Activated naive CD8-positive, alpha-beta T cell treated with anti-CD3 and anti-CD28 coated beads, Interleukin-2, amount 50 U/mL, for 24 hours (primary cell): ENCODE measurements around the gene FOXN3.

ENCODE experiments used
- ATAC-seq: fragments of 150-1000 bp; cut with Tn5 transposase; one replicate; pipeline ENCODE4 v1.10.0; 2021
- DNase-seq: peaks from one replicate; pipeline ENCODE4 v3.0.0; 2021
- H3K27ac Mint-ChIP-seq: one replicate; pipeline ENCODE4 v1.8.0; 2021; ENCODE audit warnings: mild to moderate bottlenecking, mixed read lengths
- H3K27me3 Mint-ChIP-seq: one replicate; pipeline ENCODE4 v1.8.0; 2021; ENCODE audit warnings: mixed read lengths
- H3K36me3 Mint-ChIP-seq: one replicate; pipeline ENCODE4 v1.8.0; 2021; ENCODE audit warnings: low read depth, mixed read lengths
- H3K4me1 Mint-ChIP-seq: one replicate; pipeline ENCODE4 v1.8.0; 2021; ENCODE audit warnings: mixed read lengths
- H3K4me3 Mint-ChIP-seq: one replicate; pipeline ENCODE4 v1.8.0; 2021; ENCODE audit warnings: mild to moderate bottlenecking, moderate library complexity, mixed read lengths
- H3K9me3 Mint-ChIP-seq: one replicate; pipeline ENCODE4 v1.8.0; 2021; ENCODE audit warnings: mixed read lengths

The FOXN3 gene

GRCh38 chr14:89407856-89408255 lies 9.2 kb downstream of the FOXN3 start:
- peaks cover 68% of the 10 kb centered on the region for H3K4me1 Mint-ChIP-seq
- H3K27me3 Mint-ChIP-seq: no peaks in the 10 kb centered on the region
- no peaks in the 10 kb centered on the region for H3K9me3 Mint-ChIP-seq
- peak overlapping the region; percentile 72 for H3K27ac Mint-ChIP-seq
- DNase-seq (no peak), ATAC-seq (peak; percentile 65)
- peaks cover 56% of the 10 kb centered on the region for H3K36me3 Mint-ChIP-seq
- H3K4me3 Mint-ChIP-seq: peak overlapping the region; percentile 42

DNA sequence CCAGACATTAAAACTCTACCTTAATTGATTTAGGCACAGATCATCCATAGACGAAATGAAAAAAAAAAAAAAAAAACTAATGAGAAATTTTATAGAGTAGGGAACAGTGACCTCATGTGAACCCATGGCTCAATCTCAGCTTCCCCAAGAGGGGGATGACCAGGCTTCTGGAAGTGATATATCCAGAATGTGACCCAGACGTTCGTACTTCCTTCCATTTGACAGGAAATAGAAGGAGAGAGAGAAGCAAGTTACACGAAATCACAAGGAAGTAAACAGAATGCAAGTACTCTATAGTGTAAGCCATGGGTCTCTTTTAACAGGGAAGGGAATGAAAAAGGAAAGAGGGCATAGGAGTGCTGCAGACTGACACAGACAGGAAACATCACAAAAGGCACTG lies 10.1 kb downstream of the FOXN3 start:
- H3K9me3 Mint-ChIP-seq: no peaks in the 10 kb centered on the region
- DNase-seq: no peak
- H3K4me3 Mint-ChIP-seq: no peak overlapping the region
- no peaks in the 10 kb centered on the region for H3K27me3 Mint-ChIP-seq
- ATAC-seq: no peak
- H3K4me1 Mint-ChIP-seq: peaks cover 69% of the 10 kb centered on the region
- peak overlapping the region; percentile 72 for H3K27ac Mint-ChIP-seq
- peaks cover 59% of the 10 kb centered on the region for H3K36me3 Mint-ChIP-seq

DNA sequence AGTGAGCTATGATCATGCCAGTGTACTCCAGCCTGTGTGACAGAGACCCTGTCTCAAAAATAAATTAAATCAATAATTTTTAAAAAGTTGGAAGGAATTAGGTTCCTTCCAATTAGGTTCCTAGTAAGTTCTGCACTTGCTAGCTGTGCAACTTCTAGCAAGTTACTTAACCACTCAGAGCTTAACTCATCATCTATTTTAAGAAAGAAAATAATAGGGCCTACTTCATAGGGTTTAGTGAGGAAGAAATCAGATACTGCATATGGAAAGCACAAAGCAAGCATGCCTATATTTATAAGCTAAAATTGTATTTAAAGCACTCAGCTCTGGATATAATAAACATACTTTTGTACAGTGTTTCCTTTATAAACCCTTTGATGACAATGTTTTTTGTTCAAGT lies 10.7 kb downstream of the FOXN3 start:
- ATAC-seq: no peak
- Mint-ChIP-seq H3K36me3 (peaks cover 59% of the 10 kb centered on the region), H3K4me3 (no peak overlapping the region), H3K27me3 (no peaks in the 10 kb centered on the region), H3K9me3 (no peaks in the 10 kb centered on the region), H3K27ac (no peak overlapping the region), H3K4me1 (peaks cover 70% of the 10 kb centered on the region)
- no peak for DNase-seq

DNA sequence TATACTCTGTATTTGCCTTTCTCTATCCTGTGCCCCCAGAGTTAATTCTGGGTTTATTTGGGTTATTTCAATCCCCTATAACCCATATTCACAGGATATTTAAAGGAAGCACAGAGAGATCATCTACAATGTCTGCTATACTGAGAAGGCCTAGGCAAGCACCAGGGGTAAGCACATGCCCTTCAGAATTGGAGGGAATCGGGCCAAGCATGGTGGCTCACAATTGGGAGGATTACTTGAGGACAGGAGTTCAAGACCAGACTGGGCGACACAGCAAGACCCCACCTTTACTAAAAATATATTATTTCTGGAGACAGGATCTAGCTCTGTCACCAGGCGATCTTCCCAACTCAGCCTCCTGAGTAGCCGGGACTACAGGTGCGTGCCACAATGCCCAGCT lies 11.3 kb downstream of the FOXN3 start:
- H3K9me3 Mint-ChIP-seq: no peaks in the 10 kb centered on the region
- ATAC-seq (no peak), DNase-seq (no peak)
- H3K4me1 Mint-ChIP-seq: peaks cover 66% of the 10 kb centered on the region
- peaks cover 53% of the 10 kb centered on the region for H3K36me3 Mint-ChIP-seq
- H3K27ac Mint-ChIP-seq: no peak overlapping the region
- H3K4me3 Mint-ChIP-seq: no peak overlapping the region
- no peaks in the 10 kb centered on the region for H3K27me3 Mint-ChIP-seq

DNA sequence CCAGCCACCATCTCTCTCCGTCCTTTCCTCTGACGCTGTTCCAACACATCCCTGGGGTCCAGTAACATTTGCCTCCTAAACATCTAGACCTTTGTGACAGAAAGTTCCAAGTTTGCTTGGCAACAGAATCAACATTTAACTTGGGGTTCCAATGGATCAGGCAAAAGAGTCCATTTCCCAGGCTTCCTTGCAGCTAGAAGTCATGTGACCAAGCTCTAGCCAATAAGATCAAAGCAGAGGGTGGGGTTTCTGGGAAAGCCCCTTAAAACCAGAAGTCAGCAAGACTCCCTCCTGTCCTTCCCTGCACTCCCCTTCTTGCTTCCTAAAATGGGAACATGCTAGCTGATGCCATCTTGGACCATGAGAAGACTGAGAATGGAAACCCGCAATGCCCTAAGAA lies 14.7 kb downstream of the FOXN3 start:
- Mint-ChIP-seq H3K9me3 (no peaks in the 10 kb centered on the region), H3K27me3 (no peaks in the 10 kb centered on the region), H3K4me3 (no peak overlapping the region), H3K27ac (peak overlapping the region; percentile 14), H3K4me1 (peaks cover 61% of the 10 kb centered on the region), H3K36me3 (peaks cover 51% of the 10 kb centered on the region)
- ATAC-seq (no peak), DNase-seq (no peak)

- no peaks in the 10 kb centered on the region for H3K27me3 Mint-ChIP-seq
- ATAC-seq (no peak), DNase-seq (no peak)
- peaks cover 56% of the 10 kb centered on the region for H3K4me1 Mint-ChIP-seq
- peak overlapping the region; percentile 1 for H3K27ac Mint-ChIP-seq
- H3K9me3 Mint-ChIP-seq: no peaks in the 10 kb centered on the region
- H3K36me3 Mint-ChIP-seq: peaks cover 52% of the 10 kb centered on the region
- H3K4me3 Mint-ChIP-seq: no peak overlapping the region
Measured at GRCh38 chr14:89401761-89402160, 15.3 kb downstream of the FOXN3 start.

DNA sequence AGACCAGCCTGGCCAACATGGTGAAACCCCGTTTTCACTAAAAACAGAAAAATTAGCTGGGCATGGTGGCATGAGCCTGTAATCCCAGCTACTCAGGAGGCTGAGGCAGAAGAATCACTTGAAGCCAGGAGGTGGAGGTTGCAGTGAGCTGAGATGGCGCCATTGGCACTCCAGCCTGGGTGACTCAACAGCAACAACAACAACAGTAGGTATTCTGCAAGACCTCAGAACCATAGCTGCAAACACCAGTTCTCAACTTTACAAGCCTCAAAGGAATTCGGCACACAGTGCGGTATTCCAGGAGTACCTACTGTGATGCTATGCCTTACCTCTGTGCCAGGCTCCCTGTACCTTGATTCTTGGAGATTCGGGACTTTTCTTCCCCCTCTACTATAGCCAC lies 15.8 kb downstream of the FOXN3 start:
- DNase-seq (no peak), ATAC-seq (no peak)
- peaks cover 53% of the 10 kb centered on the region for H3K4me1 Mint-ChIP-seq
- H3K4me3 Mint-ChIP-seq: no peak overlapping the region
- peaks cover 49% of the 10 kb centered on the region for H3K36me3 Mint-ChIP-seq
- no peak overlapping the region for H3K27ac Mint-ChIP-seq
- H3K9me3 Mint-ChIP-seq: no peaks in the 10 kb centered on the region
- H3K27me3 Mint-ChIP-seq: no peaks in the 10 kb centered on the region

GRCh38 chr14:89400529-89400928 lies 16.5 kb downstream of the FOXN3 start:
- DNase-seq (no peak), ATAC-seq (no peak)
- Mint-ChIP-seq H3K36me3 (peaks cover 49% of the 10 kb centered on the region), H3K9me3 (no peaks in the 10 kb centered on the region), H3K27me3 (no peaks in the 10 kb centered on the region), H3K4me1 (peaks cover 59% of the 10 kb centered on the region), H3K4me3 (no peak overlapping the region), H3K27ac (no peak overlapping the region)

DNA sequence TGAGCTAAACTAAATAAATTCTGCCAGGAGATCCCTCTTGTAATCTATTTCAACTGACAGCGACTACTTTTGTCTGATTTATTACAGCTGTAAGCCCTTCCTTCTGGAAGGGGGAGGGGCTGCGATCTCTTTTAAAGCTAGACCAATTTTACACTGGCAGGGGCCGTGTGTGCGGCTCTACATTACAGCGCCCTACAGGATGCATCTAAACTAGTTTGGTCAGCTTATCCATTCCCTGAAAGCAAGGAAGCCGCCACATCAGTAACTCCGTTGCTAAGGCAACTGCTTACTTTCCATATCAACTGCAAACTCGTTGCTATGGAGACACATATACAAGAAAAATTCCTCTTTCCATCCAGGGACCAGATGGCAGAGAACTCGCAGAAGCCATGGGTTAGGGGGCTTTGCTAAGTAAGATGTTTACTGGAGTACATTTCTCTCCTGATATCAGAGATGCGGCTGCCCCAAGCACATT lies 17.4 kb downstream of the FOXN3 start:
- Mint-ChIP-seq H3K36me3 (peaks cover 44% of the 10 kb centered on the region), H3K4me3 (no peak overlapping the region), H3K4me1 (peaks cover 60% of the 10 kb centered on the region), H3K9me3 (no peaks in the 10 kb centered on the region), H3K27me3 (no peaks in the 10 kb centered on the region), H3K27ac (no peak overlapping the region)
- DNase-seq: no peak
- peak; percentile 43 for ATAC-seq

DNA sequence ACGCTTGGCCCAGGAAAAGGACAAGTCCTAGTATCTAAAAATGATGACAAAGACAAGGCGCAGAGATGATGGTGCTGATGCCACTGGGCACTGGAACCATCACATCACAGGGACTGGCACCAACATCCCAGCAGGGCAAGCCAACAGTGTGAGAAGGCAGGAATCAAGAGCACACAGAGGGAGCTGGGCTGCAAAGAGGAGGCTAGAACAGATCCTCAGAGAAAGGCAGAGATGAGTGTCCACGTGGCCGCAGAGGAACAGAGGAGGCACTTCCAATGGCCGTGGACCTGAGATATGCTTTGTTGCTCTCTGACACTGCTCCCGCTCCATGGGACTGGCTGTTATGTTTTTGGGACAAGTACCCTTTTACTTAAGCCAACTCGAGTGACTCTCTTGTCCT lies 17.9 kb downstream of the FOXN3 start:
- peaks cover 47% of the 10 kb centered on the region for H3K36me3 Mint-ChIP-seq
- ATAC-seq (no peak), DNase-seq (no peak)
- H3K9me3 Mint-ChIP-seq: no peaks in the 10 kb centered on the region
- peak overlapping the region; percentile 29 for H3K27ac Mint-ChIP-seq
- H3K4me1 Mint-ChIP-seq: peaks cover 64% of the 10 kb centered on the region
- H3K27me3 Mint-ChIP-seq: no peaks in the 10 kb centered on the region
- no peak overlapping the region for H3K4me3 Mint-ChIP-seq

GRCh38 chr14:89397569-89398230 lies 19.3 kb downstream of the FOXN3 start:
- no peaks in the 10 kb centered on the region for H3K27me3 Mint-ChIP-seq
- no peak overlapping the region for H3K4me3 Mint-ChIP-seq
- H3K27ac Mint-ChIP-seq: no peak overlapping the region
- ATAC-seq: no peak
- peaks cover 70% of the 10 kb centered on the region for H3K4me1 Mint-ChIP-seq
- peaks cover 45% of the 10 kb centered on the region for H3K36me3 Mint-ChIP-seq
- H3K9me3 Mint-ChIP-seq: no peaks in the 10 kb centered on the region
- DNase-seq: no peak

DNA sequence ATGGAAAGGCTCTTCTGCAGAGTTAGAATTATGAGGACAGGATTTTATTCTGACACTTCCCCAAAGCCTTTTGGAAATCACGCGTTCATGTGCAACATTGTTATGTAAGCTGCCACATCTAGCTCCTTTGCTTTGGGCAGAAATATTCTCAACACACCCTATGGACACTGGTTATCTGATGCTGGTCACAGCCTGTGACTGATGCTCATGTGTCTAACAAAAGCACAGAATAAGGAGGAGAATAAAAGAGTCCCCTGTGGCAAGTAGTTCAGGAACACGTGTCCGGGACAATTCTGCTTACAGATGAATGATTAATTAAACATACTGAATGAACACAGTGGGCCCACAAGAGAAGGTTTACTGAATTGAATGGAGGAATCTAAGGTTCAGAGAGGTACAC lies 22.1 kb downstream of the FOXN3 start:
- Mint-ChIP-seq H3K9me3 (no peaks in the 10 kb centered on the region), H3K36me3 (peaks cover 33% of the 10 kb centered on the region), H3K4me3 (no peak overlapping the region), H3K4me1 (peaks cover 59% of the 10 kb centered on the region), H3K27ac (peak overlapping the region; percentile 17), H3K27me3 (no peaks in the 10 kb centered on the region)
- no peak for ATAC-seq
- no peak for DNase-seq

DNA sequence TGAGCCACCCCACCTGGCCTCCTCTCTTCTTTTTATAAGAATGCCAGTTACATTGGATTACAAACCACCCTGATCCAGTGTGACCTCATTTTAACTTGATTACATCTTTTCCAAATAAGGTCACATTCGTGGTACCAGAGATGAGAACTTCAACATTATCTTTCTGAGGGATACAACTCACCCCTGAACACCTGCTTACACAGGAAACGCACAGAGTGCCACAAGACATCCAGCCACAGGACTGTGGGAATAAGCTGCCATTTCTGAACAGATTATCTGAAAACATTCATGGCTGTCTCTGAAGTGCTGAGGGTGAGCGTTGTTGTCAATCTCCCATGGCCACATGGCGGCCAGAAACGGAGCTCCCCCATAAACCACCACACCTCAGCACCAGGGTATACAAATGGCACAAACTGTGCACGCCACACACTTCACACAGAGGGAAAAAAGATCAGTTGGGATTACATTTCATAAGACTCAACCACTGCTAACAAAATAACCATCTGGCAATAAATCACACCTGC lies 23.7 kb downstream of the FOXN3 start:
- H3K27me3 Mint-ChIP-seq: no peaks in the 10 kb centered on the region

GRCh38 chr14:89392181-89392580 lies 24.9 kb downstream of the FOXN3 start:
- H3K36me3 Mint-ChIP-seq: peaks cover 28% of the 10 kb centered on the region
- no peaks in the 10 kb centered on the region for H3K27me3 Mint-ChIP-seq
- DNase-seq: no peak
- H3K9me3 Mint-ChIP-seq: no peaks in the 10 kb centered on the region
- peaks cover 57% of the 10 kb centered on the region for H3K4me1 Mint-ChIP-seq
- H3K27ac Mint-ChIP-seq: no peak overlapping the region
- H3K4me3 Mint-ChIP-seq: no peak overlapping the region
- ATAC-seq: no peak

More for the DNA sequence above, 23.7 kb downstream of the FOXN3 start:
- ATAC-seq: no peak
- Mint-ChIP-seq H3K27ac (peak overlapping the region; percentile 38), H3K36me3 (peaks cover 33% of the 10 kb centered on the region), H3K4me1 (peaks cover 58% of the 10 kb centered on the region), H3K9me3 (no peaks in the 10 kb centered on the region), H3K4me3 (no peak overlapping the region)
- DNase-seq: no peak

DNA sequence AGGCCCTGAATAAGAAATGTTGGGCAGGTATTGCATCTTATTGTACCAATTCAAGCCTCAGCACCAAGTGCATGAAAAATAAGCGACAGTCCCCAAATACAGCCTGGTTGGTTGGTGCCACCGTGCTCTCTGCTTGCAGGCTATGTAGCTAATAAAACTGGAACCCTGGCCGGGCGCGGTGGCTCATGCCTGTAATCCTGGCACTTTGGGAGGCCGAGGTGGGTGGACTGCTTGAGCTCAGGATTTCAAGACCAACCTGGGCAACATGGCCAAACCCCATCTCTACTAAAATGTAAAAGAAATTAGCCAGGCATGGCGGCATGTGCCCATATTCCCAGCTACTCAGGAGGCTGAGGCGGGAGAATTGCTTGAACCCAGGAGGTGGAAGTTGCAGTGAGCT lies 25.5 kb downstream of the FOXN3 start:
- no peaks in the 10 kb centered on the region for H3K27me3 Mint-ChIP-seq
- peaks cover 62% of the 10 kb centered on the region for H3K4me1 Mint-ChIP-seq
- peaks cover 25% of the 10 kb centered on the region for H3K36me3 Mint-ChIP-seq
- no peak overlapping the region for H3K27ac Mint-ChIP-seq
- no peak overlapping the region for H3K4me3 Mint-ChIP-seq
- ATAC-seq: no peak
- H3K9me3 Mint-ChIP-seq: no peaks in the 10 kb centered on the region
- DNase-seq: no peak
